Gastrocnemius medialis (tissue), 4 donors: ENCODE data around the gene SUPT4H1.

ENCODE experiments used
- CTCF ChIP-seq, 5 experiments: fragments of 450-650 bp in 3 of 5; fragments of 200-600 bp in 2 of 5; sonication (generic) in 2 of 5; IDR thresholded peaks in 4 of 5; conservative IDR thresholded peaks in 1 of 5; 1 replicate in 4 of 5; 2 replicates in 1 of 5; pipeline ENCODE4 v1.5.1; 2016 to 2019; ENCODE audit warnings: antibody characterized with exemption in 5 of 5, mild to moderate bottlenecking in 3 of 5, moderate library complexity in 3 of 5
- POLR2A ChIP-seq, 2 donors: fragments of 450-650 bp; IDR thresholded peaks; one replicate each; pipeline ENCODE4 v1.6.1; 2017; ENCODE audit warnings: antibody characterized with exemption in 2 of 2, mild to moderate bottlenecking in 2 of 2, moderate library complexity in 2 of 2

- TF ChIP-seq CTCF (IDR thresholded peaks at IDR 0.05 in 4 of 5, conservative IDR thresholded peaks at IDR 0.05 in 1 of 5) (no peak), POLR2A (IDR thresholded peaks at IDR 0.05) (no peak)
Observed at GRCh38 chr17:58367461-58367860, 15.5 kb upstream of the SUPT4H1 start.
